ENCODE measurements around the gene UBL3. TPM values are rescaled to one million over a fixed set of nuclear protein-coding genes. Genes with fewer than 3 reads are reported as not detected.

The UBL3 gene
- polyA plus RNA-seq, 3 donors: 36.4 to 37.4 (median 37.3) TPM

GRCh38 chr13:29716493-29716892, 133.9 kb downstream of the UBL3 start:
- DNase-seq: no peak
